OCI-LY7 (cell line): Measurements from ENCODE around the gene RNF167.
"Not testable (repeated sequence)": the region's sequence is repeated elsewhere in the genome, so short reads cannot be mapped to it uniquely, and the experiment has no call there.

Source experiments
- CTCF ChIP-seq: fragments of 200-600 bp; sonication (generic); conservative IDR thresholded peaks from 2 replicates; pipeline ENCODE4 v1.5.1; 2014; ENCODE audit warnings: mild to moderate bottlenecking, antibody characterized with exemption, low read length, moderate library complexity, mixed read lengths
- EZH2phosphoT487 ChIP-seq: fragments of 200-600 bp; sonication (generic); IDR thresholded peaks from 2 replicates; pipeline ENCODE4 v1.6.1; 2018; ENCODE audit warnings: low read depth, borderline replicate concordance, mild to moderate bottlenecking, mixed run types, antibody characterized with exemption, low read length, moderate library complexity, mixed read lengths

- not testable (repeated sequence) for TF ChIP-seq CTCF, EZH2phosphoT487
These were observed 33.4 kb upstream of the RNF167 start for GRCh38 chr17:4906642-4907041.
